ENCODE measurements around the gene ARHGAP26.

Gene ARHGAP26

DNA sequence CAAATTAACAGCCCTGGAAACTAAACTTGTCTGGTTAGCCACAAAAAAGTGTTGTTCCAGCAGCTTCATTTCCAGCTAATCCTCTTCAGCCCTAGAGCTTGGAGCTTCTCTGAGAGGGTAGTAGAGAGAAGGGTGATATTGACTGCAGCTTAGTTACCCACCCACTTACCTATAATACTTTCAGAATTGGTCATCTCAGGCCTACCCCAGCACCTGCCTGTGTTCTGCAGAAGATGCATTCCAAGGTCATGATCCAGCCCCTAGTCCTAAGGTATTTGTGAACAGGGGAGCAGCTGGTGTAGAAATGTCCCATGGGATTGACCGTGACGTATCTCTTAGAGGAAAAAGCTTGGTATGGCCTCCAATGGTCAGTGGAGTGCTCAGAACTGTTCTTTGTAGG is 344.3 kb downstream of the ARHGAP26 start:
- TF ChIP-seq, protein P1, sequence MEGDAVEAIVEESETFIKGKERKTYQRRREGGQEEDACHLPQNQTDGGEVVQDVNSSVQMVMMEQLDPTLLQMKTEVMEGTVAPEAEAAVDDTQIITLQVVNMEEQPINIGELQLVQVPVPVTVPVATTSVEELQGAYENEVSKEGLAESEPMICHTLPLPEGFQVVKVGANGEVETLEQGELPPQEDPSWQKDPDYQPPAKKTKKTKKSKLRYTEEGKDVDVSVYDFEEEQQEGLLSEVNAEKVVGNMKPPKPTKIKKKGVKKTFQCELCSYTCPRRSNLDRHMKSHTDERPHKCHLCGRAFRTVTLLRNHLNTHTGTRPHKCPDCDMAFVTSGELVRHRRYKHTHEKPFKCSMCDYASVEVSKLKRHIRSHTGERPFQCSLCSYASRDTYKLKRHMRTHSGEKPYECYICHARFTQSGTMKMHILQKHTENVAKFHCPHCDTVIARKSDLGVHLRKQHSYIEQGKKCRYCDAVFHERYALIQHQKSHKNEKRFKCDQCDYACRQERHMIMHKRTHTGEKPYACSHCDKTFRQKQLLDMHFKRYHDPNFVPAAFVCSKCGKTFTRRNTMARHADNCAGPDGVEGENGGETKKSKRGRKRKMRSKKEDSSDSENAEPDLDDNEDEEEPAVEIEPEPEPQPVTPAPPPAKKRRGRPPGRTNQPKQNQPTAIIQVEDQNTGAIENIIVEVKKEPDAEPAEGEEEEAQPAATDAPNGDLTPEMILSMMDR (IDR thresholded peaks at IDR 0.05) = no peak

DNA sequence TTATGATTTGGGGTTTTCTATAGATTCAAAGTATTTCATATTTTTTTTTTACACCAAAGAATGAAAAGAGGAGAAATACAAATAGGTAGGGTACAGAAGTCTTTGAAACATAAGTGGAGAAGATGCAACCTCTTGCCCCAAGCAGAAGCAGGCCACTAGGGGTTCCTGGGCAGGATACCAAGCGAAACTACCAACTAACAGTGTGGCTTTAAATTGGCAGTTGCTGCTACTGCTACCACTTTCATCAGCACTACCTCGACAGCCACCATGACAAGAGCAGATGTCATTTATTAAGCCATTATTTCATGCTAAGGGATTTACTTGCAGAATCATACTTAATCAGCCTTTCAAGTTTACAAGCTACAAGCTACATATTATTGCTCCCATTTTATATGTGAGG is 345.2 kb downstream of the ARHGAP26 start:
- TF ChIP-seq, protein P1 (IDR thresholded peaks at IDR 0.05) = no peak

DNA sequence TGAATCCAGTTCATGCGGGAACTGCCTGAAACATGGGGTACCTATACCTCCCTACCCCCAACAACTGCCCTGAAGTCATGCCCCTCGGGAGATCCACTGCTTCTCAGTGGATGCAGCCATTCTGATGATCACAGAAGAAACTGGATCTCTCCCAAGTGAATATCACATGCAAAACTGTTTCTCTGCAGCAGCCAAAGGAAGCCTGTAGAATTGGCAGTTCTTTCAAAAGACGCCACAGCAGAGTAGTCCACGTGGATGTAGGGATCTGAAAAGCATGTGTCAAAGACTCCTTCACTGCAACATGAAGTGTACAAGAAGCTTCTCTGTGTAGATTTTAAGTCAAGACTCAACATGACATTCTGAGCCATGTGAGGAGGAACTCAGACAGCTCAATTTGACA is 346.6 kb downstream of the ARHGAP26 start:
- TF ChIP-seq, protein P1 (IDR thresholded peaks at IDR 0.05) = no peak

DNA sequence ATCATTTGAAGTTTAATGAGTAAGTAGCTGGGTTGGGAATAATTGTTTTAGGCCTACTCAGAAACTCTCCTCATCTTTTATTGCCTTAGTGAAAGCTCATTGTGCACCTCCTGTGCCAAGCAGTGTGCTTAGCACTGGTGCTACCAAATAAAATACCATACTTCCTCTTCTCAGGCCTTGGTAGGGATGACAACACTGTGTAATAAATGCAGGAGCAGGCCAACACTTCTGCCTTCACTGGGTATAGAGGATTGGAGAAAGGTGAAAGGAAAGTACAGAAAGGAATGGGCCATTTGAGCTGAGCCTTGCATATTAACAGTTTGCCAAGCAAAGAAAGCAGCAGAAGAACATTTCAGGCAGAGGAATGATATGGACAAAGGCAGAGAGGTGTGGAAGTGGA is 347.6 kb downstream of the ARHGAP26 start:
- TF ChIP-seq, protein P1 (IDR thresholded peaks at IDR 0.05) = no peak

DNA sequence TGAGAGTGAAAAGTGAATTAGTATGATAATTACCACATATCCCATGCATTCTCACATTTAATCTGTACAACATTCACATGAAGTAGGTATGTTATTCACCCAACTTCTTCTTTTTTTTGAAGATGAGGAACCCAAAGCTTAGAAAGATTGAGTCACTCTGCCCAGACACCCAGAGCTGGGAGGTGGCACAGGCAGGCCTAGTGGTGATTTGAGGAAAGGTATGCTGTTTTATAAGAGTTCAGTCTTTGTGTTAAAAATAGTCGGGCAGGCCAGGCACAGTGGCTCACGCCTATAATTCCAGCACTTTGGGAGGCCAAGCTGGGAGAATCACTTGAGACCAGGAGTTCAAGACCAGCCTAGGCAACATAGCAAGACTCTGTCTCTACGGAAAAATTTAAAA is 348.0 kb downstream of the ARHGAP26 start:
- TF ChIP-seq, protein P1 (IDR thresholded peaks at IDR 0.05) = no peak

DNA sequence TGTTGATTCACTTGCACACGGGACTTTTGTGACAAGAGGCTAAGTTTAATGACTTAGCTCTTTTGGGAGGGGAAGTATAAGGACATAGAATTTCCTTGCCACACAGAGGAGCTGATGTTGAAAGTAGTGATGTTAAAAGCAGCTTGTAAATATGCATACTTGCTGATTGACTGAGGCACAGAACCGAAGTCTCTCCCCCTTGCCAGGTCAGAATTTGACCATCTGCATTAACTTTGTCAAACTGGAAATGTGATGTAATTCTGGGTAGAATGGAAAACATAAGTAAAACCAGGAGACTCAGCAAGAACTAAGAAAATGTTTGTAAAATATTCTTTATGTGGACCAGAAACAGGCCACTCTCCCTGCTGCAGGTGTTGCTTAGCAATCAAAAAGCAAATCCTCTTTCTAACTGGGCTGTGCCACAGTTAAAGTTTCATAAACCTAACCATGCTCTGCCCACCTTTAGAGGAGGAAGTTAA is 349.2 kb downstream of the ARHGAP26 start:
- TF ChIP-seq, protein P1 (IDR thresholded peaks at IDR 0.05) = no peak

DNA sequence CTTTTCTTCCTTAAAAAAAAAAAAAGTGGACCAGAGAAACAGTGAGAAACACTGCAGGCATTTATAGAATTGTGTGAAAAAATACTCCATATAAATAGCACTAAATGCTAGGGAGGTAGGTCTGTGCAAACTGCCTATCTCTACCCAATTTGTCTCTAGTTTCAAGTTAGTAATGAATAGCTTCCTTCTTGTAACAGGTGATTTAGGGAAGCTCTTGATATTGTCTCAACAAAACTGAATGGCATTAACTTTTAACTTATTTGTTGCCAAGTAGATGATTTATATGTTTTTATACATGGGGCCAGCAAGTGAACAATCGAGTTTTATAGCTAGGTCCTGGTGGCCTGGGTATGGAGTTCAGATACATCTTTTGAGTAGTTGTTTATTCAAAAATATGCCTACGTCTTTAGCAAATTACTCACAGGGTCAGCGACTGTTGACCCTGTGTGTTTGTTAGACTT is 349.7 kb downstream of the ARHGAP26 start:
- TF ChIP-seq, protein P1 (IDR thresholded peaks at IDR 0.05) = no peak
